Tibial nerve (tissue), 4 donors: ENCODE data around the gene RAB1A.

Source experiments
- EP300 ChIP-seq, 2 donors: sonication (generic); formaldehyde crosslinking; IDR thresholded peaks; one replicate each; pipeline ENCODE4 v1.6.1; 2017; ENCODE audit warnings: antibody characterized with exemption in 2 of 2, mild to moderate bottlenecking in 1 of 2
- POLR2A ChIP-seq, 2 donors: fragments of 450-650 bp; IDR thresholded peaks; one replicate each; pipeline ENCODE4 v1.6.1; 2017; ENCODE audit warnings: antibody characterized with exemption in 2 of 2, mild to moderate bottlenecking in 2 of 2, moderate library complexity in 2 of 2
- TF ChIP-seq, protein P1 (sequence below), 5 experiments: fragments of 200-600 bp in 3 of 5; fragments of 450-650 bp in 2 of 5; sonication (generic) in 3 of 5; IDR thresholded peaks; one replicate each; pipeline ENCODE4 v1.5.1; 2016 to 2019; ENCODE audit warnings: antibody characterized with exemption in 5 of 5, mild to moderate bottlenecking in 3 of 5, moderate library complexity in 2 of 5

DNA sequence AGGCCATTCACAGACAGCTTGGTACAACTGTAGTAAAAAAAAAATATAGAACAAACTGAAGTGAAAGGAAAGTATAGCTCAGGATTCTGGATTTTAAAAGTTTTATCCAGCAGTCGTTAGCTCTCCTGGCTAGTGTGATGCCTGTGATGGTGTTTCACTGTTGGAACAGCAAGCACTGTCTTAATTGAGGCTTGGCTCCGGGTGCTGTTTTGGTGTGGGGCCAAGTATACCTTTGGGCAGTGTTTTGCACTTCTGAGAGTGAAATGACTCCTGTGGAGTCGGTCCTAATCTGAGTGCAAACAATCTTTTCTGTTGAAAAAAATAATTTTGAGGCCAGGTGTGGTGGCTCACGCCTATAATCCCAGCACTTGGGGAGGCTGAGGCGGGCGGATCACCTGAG lies 28.7 kb upstream of the RAB1A start:
- TF ChIP-seq POLR2A (IDR thresholded peaks at IDR 0.05) = no peak
- TF ChIP-seq, protein P1, sequence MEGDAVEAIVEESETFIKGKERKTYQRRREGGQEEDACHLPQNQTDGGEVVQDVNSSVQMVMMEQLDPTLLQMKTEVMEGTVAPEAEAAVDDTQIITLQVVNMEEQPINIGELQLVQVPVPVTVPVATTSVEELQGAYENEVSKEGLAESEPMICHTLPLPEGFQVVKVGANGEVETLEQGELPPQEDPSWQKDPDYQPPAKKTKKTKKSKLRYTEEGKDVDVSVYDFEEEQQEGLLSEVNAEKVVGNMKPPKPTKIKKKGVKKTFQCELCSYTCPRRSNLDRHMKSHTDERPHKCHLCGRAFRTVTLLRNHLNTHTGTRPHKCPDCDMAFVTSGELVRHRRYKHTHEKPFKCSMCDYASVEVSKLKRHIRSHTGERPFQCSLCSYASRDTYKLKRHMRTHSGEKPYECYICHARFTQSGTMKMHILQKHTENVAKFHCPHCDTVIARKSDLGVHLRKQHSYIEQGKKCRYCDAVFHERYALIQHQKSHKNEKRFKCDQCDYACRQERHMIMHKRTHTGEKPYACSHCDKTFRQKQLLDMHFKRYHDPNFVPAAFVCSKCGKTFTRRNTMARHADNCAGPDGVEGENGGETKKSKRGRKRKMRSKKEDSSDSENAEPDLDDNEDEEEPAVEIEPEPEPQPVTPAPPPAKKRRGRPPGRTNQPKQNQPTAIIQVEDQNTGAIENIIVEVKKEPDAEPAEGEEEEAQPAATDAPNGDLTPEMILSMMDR (IDR thresholded peaks at IDR 0.05) = no peak
- no peak for TF ChIP-seq EP300 (IDR thresholded peaks at IDR 0.05)
